SKM-1 treated with dmso at 0.1 percent for 144 hours (cell line): Measurements from ENCODE around the gene ADAMTSL3.
"Not testable (repeated sequence)": the region's sequence is repeated elsewhere in the genome, so short reads cannot be mapped to it uniquely, and the experiment has no call there.

ENCODE experiments used
- DNase-seq: peaks from one replicate; lab custom pipeline; 2025; ENCODE audit not compliant: unreplicated experiment; lab: John Stamatoyannopoulos, UW

Gene ADAMTSL3

DNA sequence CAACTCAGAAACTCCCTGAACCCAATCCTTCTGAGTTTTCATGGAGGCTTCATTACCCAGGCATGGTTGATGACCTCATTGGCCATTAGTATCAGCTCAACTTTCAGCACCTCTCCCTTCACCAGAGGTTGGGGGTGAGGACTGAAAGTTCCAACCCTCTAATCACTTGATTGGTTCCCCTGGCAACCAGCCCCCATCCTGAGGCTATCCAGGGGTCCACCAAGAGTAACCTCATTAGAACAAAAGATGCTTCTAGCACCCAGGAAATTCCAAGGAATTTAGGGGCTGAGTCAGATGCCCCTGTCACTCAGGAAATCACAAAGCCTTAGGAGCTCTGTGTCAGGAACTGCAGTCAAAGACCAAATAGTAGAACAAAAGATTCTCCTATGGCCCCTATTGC, 43.8 kb downstream of the ADAMTSL3 start:
- no peak for DNase-seq

- DNase-seq = no peak
Measured at GRCh38 chr15:83698294-83698693, 44.4 kb downstream of the ADAMTSL3 start.

GRCh38 chr15:83699028-83699427, 45.1 kb downstream of the ADAMTSL3 start:
- no peak for DNase-seq

DNA sequence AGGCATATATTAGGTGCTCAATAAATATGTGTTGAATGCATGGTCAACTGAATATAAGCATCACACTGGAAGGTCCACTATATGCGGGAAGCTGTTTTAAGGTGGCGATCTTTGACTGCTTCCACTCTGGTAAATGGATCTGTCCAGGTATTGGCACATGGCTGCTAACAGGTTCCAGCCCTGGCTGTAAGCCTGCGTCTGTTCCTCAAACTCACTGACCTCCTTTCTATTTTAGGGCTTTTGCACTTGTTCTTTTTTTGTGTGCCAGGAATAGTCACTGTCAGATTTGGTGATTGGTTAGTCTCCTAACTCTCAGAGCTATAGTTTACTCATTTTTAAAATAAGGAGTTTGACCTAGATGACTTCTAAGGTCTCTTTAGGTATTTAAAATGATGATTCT, 46.2 kb downstream of the ADAMTSL3 start:
- no peak for DNase-seq

DNA sequence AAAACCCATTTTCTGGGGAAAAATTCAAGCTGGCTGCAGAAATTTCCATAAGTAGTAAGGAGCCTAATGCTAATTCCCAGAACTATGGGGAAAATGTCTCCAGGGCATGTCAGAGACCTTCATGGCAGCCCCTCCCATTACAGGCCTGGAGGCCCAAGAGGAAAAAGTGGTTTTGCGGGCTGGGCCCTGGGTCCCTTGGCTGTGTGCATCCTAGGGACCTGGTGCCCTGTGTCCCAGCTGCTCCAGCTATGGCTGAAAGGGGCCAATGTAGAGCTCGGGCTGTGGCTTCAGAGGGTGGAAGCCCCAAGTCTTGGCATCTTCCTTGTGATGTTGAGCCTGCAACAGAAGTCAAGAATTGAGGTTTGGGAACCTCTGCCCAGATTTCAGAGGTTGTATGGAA, 48.4 kb downstream of the ADAMTSL3 start:
- not testable (repeated sequence) for DNase-seq

DNA sequence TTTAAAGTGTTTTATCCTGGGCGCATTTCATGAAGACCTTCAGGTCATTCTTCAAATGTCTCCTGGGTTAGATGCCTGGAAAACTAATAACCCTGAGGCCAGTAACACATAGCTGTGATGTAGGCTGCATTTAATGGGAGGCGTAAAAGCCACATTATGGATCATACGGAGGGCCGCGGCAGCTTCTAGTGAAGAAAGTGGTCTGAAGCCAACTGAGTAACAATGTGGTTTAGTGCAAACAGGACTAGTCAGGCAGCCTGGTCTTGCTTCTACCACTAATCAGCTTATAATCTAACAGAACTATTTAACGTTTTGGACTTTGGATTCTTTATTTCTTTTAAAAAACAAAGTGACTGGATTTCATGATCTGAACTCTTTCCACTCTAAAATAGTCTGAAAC, 54.4 kb downstream of the ADAMTSL3 start:
- DNase-seq = no peak

DNA sequence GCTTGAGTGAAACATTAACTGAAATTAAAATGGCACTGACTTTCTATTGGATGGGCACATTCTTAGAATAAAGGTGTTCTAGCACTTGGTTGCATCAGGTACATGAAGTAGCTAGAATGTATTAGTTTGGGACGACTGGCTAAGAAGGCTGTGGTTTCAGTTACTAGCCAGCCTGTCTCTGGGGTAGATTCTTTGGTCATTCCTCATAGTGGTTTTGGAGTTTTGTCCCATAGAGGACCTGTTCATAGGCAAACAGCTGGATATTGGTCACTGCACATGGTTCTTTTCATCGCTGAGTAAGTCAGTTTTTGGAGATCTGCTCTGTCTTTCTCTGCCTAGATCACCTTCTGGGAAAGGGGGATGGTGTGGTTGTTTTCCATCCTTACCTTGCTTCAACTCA, 55.3 kb downstream of the ADAMTSL3 start:
- no peak for DNase-seq

GRCh38 chr15:83709811-83710210, 55.9 kb downstream of the ADAMTSL3 start:
- DNase-seq = no peak

DNA sequence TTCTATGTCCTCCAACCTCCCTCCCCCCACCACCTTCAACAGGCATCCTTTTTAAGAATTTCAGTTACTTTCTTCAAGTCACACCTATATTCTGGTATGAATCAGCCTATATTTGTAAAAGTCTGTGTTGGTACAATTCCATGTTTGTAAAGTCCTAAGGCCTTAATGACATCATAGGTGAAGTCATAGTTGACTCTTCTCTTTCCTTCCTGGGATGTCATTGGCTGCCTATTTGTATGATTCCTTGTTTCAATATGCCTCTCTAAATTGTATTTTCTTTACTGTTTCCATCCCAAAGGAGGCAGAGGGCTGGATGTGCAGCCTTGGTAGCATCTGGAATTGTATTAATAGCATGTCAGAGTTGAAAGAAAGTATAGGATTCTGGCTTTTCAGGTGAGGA, 56.5 kb downstream of the ADAMTSL3 start:
- no peak for DNase-seq

- no peak for DNase-seq
Measured at GRCh38 chr15:83711236-83711635, 57.3 kb downstream of the ADAMTSL3 start.

GRCh38 chr15:83713242-83713641, 59.3 kb downstream of the ADAMTSL3 start:
- DNase-seq = no peak

GRCh38 chr15:83714939-83715628, 61.2 kb downstream of the ADAMTSL3 start:
- DNase-seq = no peak

GRCh38 chr15:83716605-83717004, 62.7 kb downstream of the ADAMTSL3 start:
- DNase-seq = no peak

DNA sequence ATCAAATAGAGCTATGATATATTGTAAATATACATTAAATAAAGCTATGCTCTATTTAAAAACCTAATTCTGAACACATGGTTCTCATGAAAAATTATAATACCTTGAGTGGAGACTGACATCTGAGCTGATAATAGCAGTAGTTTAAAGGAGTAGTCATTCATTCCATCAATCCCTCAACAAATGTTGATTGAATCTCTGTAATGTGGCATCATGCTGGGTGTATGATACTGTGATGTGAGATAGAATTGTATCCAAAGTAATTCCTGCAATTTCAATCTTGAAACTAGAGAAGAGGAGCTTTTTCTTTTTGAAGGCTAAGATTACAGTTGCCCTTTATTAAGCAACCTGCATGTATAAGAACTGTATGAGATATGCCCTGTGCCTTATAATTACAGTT, 63.1 kb downstream of the ADAMTSL3 start:
- DNase-seq = no peak

- DNase-seq = no peak
Measured at GRCh38 chr15:83720468-83720867, 66.5 kb downstream of the ADAMTSL3 start.

DNA sequence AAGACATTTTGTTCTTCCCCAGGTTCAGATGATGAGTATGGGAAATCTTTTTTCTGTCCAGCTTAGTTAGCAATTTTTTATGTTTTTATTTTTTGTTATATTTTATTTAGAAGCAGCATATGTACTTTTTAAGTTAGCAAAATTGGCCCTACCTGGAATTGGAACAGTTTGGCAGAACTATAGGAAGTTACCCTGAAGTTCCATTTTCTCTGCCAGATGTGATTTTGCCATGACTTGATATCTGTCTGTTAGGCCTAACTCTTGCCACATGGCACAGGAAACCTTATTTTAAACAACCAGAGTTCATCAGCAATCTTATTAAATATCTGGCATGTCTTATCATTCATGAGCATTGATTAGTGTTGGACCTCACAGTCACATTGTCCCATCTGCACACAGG, 67.1 kb downstream of the ADAMTSL3 start:
- DNase-seq = no peak

DNA sequence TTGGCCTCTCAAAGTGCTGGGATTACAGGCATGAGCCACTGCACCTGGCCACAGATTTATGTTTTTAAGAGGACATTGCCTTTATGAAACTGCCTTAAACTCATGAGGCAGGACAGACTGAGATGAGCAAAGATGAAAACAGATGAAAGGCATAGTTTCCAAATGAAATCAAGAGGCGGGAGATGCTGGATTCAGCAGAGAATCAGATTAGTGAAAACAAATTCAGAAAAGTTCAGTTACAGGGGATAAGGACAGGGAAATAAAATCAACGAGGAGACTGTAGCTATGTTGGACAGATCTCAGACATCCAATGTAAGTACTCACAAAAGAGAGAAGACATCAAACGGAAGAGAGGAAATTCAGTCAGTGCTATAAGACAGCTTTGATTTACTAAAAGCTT, 68.1 kb downstream of the ADAMTSL3 start:
- no peak for DNase-seq

GRCh38 chr15:83723216-83723615, 69.3 kb downstream of the ADAMTSL3 start:
- DNase-seq = no peak

DNA sequence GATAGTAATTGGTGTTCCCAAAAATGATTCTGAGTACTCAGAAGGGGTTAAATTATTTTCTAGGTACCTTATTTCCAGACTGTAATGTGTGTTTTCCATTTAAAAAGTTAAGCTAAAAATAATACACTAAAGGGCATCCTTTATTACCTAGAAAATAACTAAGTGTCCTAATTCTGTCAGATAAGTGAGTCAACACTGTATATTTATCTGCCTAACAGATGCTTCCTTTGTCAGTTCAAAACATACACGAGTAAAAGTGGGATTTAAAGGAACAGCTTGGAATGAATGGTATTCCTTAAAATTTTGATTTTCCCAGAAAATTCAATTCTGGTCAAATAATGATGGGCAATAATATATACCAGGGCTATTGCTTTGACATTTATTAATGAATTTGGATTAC, 78.3 kb downstream of the ADAMTSL3 start:
- DNase-seq = no peak

DNA sequence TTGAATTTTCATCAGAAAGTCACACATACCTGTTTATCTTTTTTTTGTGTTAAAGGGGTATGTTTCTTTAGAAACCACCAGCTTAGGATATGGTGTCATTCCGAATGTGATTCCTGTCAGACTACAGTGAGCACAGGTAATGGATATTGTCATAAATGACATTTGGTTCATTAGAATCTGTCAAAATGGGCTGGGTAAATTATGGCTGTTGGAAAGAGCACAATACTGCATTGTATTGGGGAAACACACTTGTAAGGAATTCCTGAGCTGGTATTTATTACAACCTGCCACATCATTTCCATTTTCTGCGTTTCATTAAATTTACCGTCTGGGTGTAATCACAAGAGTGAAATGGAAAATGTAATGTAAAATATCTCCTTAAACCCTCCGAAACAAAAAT, 78.8 kb downstream of the ADAMTSL3 start:
- DNase-seq = no peak

GRCh38 chr15:83733206-83733605, 79.3 kb downstream of the ADAMTSL3 start:
- DNase-seq = no peak

GRCh38 chr15:83733691-83734090, 79.8 kb downstream of the ADAMTSL3 start:
- no peak for DNase-seq

GRCh38 chr15:83734487-83734886, 80.6 kb downstream of the ADAMTSL3 start:
- DNase-seq = no peak
